ENCODE measurements around the gene ANO6.
"Not testable (repeated sequence)": the region's sequence is repeated elsewhere in the genome, so short reads cannot be mapped to it uniquely, and the experiment has no call there.

ANO6 gene

GRCh38 chr12:45309836-45310626 lies 94.1 kb downstream of the ANO6 start:
- DNase-seq (ENCODE audit: low read depth in 2 of 2), result no peak

- no peak for DNase-seq (ENCODE audit: low read depth in 2 of 2)
These were observed 94.7 kb downstream of the ANO6 start for GRCh38 chr12:45310627-45310968.

GRCh38 chr12:45312012-45312411 lies 96.1 kb downstream of the ANO6 start:
- no peak for DNase-seq (ENCODE audit: low read depth in 2 of 2)

GRCh38 chr12:45314770-45315169 lies 98.9 kb downstream of the ANO6 start:
- DNase-seq (ENCODE audit: low read depth in 2 of 2), result no peak

GRCh38 chr12:45315462-45315861 lies 99.6 kb downstream of the ANO6 start:
- no peak for DNase-seq (ENCODE audit: low read depth in 2 of 2)

- DNase-seq (ENCODE audit: low read depth in 2 of 2), result not testable (repeated sequence)
These were observed 101.4 kb downstream of the ANO6 start for GRCh38 chr12:45317261-45317660.

- no peak for DNase-seq (ENCODE audit: low read depth in 2 of 2)
These were observed 106.9 kb downstream of the ANO6 start for GRCh38 chr12:45322810-45323209.

GRCh38 chr12:45324391-45324790 lies 108.5 kb downstream of the ANO6 start:
- no peak for DNase-seq (ENCODE audit: low read depth in 2 of 2)

- no peak for DNase-seq (ENCODE audit: low read depth in 2 of 2)
These were observed 110.6 kb downstream of the ANO6 start for GRCh38 chr12:45326358-45326975.

GRCh38 chr12:45327823-45328383 lies 112.0 kb downstream of the ANO6 start:
- no peak for DNase-seq (ENCODE audit: low read depth in 2 of 2)

GRCh38 chr12:45329238-45329637 lies 113.3 kb downstream of the ANO6 start:
- no peak for DNase-seq (ENCODE audit: low read depth in 2 of 2)

GRCh38 chr12:45329702-45330101 lies 113.8 kb downstream of the ANO6 start:
- no peak for DNase-seq (ENCODE audit: low read depth in 2 of 2)

GRCh38 chr12:45331552-45331951 lies 115.7 kb downstream of the ANO6 start:
- no peak for DNase-seq (ENCODE audit: low read depth in 2 of 2)

- DNase-seq (ENCODE audit: low read depth in 2 of 2), result no peak
These were observed 118.5 kb downstream of the ANO6 start for GRCh38 chr12:45334396-45334795.

- no peak for DNase-seq (ENCODE audit: low read depth in 2 of 2)
These were observed 120.4 kb downstream of the ANO6 start for GRCh38 chr12:45336331-45336730.

- no peak for DNase-seq (ENCODE audit: low read depth in 2 of 2)
These were observed 121.1 kb downstream of the ANO6 start for GRCh38 chr12:45336762-45337596.

- no peak for DNase-seq (ENCODE audit: low read depth in 2 of 2)
These were observed 121.9 kb downstream of the ANO6 start for GRCh38 chr12:45337835-45338234.

GRCh38 chr12:45338272-45338671 lies 122.4 kb downstream of the ANO6 start:
- no peak for DNase-seq (ENCODE audit: low read depth in 2 of 2)

- no peak for DNase-seq (ENCODE audit: low read depth in 2 of 2)
These were observed 123.1 kb downstream of the ANO6 start for GRCh38 chr12:45339035-45339434.

- DNase-seq (ENCODE audit: low read depth in 2 of 2), result no peak
These were observed 126.3 kb downstream of the ANO6 start for GRCh38 chr12:45342171-45342570.

- no peak for DNase-seq (ENCODE audit: low read depth in 2 of 2)
These were observed 127.0 kb downstream of the ANO6 start for GRCh38 chr12:45342848-45343247.

All from stimulated activated CD4-positive, alpha-beta T cell treated with anti-CD3 and anti-CD28 coated beads, Interleukin-4, amount 100 ng/mL, for 48 hours (primary cell).